Spleen (tissue), 11 donors: ENCODE data around the gene FBXL17. TPM values are rescaled to one million over a fixed set of nuclear protein-coding genes. Genes with fewer than 3 reads are reported as not detected.

Experiments
- DNase-seq: peaks from one replicate; pipeline ENCODE4 v3.0.0-alpha.2; 2020
- H3K27ac ChIP-seq, 8 donors: fragments of 200-600 bp; sonication (generic) in 7 of 8; 1 replicate in 4 of 8; 2 replicates in 4 of 8; pipeline versions ENCODE4 v1.5.0 to v1.8.0; 2016 to 2021; ENCODE audit warnings: inconsistent platforms in 4 of 8, mild to moderate bottlenecking in 4 of 8, moderate library complexity in 1 of 8
- H3K27me3 ChIP-seq, 7 donors: fragments of 200-600 bp; sonication (generic) in 6 of 7; replicated peaks in 1 of 7; 1 replicate in 4 of 7; 2 replicates in 3 of 7; pipeline versions ENCODE4 v1.5.0 to v1.8.0; 2016 to 2021; ENCODE audit warnings: inconsistent platforms in 3 of 7, mild to moderate bottlenecking in 1 of 7
- H3K36me3 ChIP-seq, 6 donors: fragments of 200-600 bp; sonication (generic) in 5 of 6; 1 replicate in 4 of 6; 2 replicates in 2 of 6; pipeline versions ENCODE4 v1.5.0 to v1.8.0; 2016 to 2021; ENCODE audit warnings: inconsistent platforms in 2 of 6
- H3K4me1 ChIP-seq, 6 donors: fragments of 200-600 bp; sonication (generic) in 5 of 6; 1 replicate in 3 of 6; 2 replicates in 3 of 6; pipeline versions ENCODE4 v1.5.0 to v1.8.0; 2016 to 2021; ENCODE audit warnings: inconsistent platforms in 3 of 6
- H3K4me3 ChIP-seq, 8 donors: fragments of 200-600 bp; sonication (generic) in 7 of 8; 1 replicate in 4 of 8; 2 replicates in 4 of 8; pipeline versions ENCODE4 v1.5.0 to v1.8.0; 2016 to 2021; ENCODE audit warnings: inconsistent platforms in 4 of 8, mild to moderate bottlenecking in 4 of 8, moderate library complexity in 2 of 8
- H3K9me3 ChIP-seq, 8 donors: fragments of 200-600 bp; sonication (generic) in 7 of 8; 1 replicate in 4 of 8; 2 replicates in 4 of 8; pipeline versions ENCODE4 v1.5.0 to v1.8.0; 2016 to 2021; ENCODE audit warnings: inconsistent platforms in 4 of 8
- POLR2A ChIP-seq, 3 donors: fragments of 450-650 bp; IDR thresholded peaks; one replicate each; pipeline ENCODE4 v1.5.1; 2017; ENCODE audit warnings: antibody characterized with exemption in 3 of 3, mild to moderate bottlenecking in 1 of 3
- POLR2AphosphoS5 ChIP-seq, 3 donors: sonication (generic); formaldehyde crosslinking; IDR thresholded peaks; one replicate each; pipeline ENCODE4 v1.5.1; 2017; ENCODE audit warnings: antibody characterized with exemption in 3 of 3
- WGBS, 5 donors: extraction: QIAGEN DNeasy Blood & Tissue Kit in 3 of 5; methylation state at CpG; one replicate each; pipeline versions ENCODE4 v1.1.5 to v1.1.7; 2013 to 2018; 5-methylcytosine and 5-hydroxymethylcytosine counted together
- intact Hi-C: fragments of 100-400 bp; cut with DNase I; formaldehyde crosslinking; loops from one replicate; pipeline ENCODE4 v1.15.0; 2023; ENCODE audit warnings: low total_unique reads
- polyA plus RNA-seq, 3 donors: library from polyadenylated mRNA; stranded (reverse); fragments of 200-250 nt; gene quantifications; one replicate each; pipeline ENCODE4 v1.2.1, GENCODE V29; 2013
- small RNA-seq, 4 donors: library from RNA; depleted of rRNA; stranded (forward); fragments of <200 nt; gene quantifications; one replicate each; pipeline ENCODE3, GENCODE V24; 2016
- total RNA-seq, 7 donors: library from RNA; depleted of rRNA in 3 of 7; stranded (reverse); fragments of >200 nt in 3 of 7; fragmentation: NEBNext Ultra II Directional in 4 of 7; extraction: Animal tissue kit (Norgen Biotek cat#: 25700) in 4 of 7; gene quantifications; one replicate each; pipeline versions ENCODE4 v1.1.0 to v1.2.1, GENCODE V29; 2016 to 2021
- TF ChIP-seq, protein P1 (sequence below), 11 experiments: fragments of 200-600 bp in 7 of 11; fragments of 450-650 bp in 4 of 11; sonication (generic) in 4 of 11; IDR thresholded peaks in 8 of 11; conservative IDR thresholded peaks in 3 of 11; 1 replicate in 7 of 11; 2 replicates in 4 of 11; pipeline versions ENCODE4 v1.4.0 to v1.8.0; 2016 to 2021; ENCODE audit warnings: antibody characterized with exemption in 11 of 11, inconsistent platforms in 4 of 11, mild to moderate bottlenecking in 1 of 11
- donor health status: healthy with polysubstance abuse.
- donor health status: DM: no; HTN: no; CAD: no; lungs with moderate emphysema.
- donor health status: DM: no; HTN: no; CAD: no.
- donor health status: Bipolar disorder and iron deficiency.
- donor health status: healthy.
- donor health status: DM: no; HTN: no; CAD: no.
- donor health status: DM: yes; HTN: yes; CAD: no.

The FBXL17 gene
- total and polyA plus RNA-seq, 10 donors, result 5.1 to 39.9 (median 21.8) TPM

DNA sequence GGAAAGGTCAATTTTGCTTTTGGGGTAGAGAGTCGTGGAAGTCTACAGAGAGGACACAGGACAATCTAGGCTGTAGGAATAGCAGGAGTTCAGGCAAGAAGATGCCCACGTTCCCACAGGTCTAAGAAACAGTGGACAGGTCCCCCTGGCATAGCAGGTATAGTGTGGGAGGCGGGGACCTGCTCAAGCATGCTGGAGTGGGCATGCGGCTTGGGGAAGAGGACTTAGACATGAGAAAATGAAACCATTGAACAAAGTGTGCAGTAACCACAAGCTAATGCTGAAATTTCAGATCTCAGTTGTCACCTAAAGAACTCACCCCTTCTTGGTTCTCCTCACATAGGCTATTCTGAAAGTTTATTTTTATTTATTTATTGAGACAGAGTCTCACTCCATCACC lies 568.3 kb downstream of the FBXL17 start:
- 75 to 85% (median 82%) methylated on average over 4 of the region's 4 CpGs for WGBS, 5 donors
- intact Hi-C loops, result no loop called here

GRCh38 chr5:107812570-107813141 lies 569.2 kb downstream of the FBXL17 start:
- 55 to 70% (median 58%) methylated on average over 8 of the region's 8 CpGs for WGBS, 5 donors
- no peak overlapping the region for H3K4me3 ChIP-seq
- intact Hi-C loops, result no loop called here
- H3K27me3 ChIP-seq, result no peaks in the 10 kb centered on the region
- no peak overlapping the region for H3K27ac ChIP-seq
- H3K4me1 ChIP-seq, result no peaks in the 10 kb centered on the region
- H3K36me3 ChIP-seq, result no peaks in the 10 kb centered on the region
- no peak for DNase-seq
- TF ChIP-seq POLR2A (IDR thresholded peaks at IDR 0.05) (no peak), POLR2AphosphoS5 (IDR thresholded peaks at IDR 0.05) (no peak)
- TF ChIP-seq, protein P1, sequence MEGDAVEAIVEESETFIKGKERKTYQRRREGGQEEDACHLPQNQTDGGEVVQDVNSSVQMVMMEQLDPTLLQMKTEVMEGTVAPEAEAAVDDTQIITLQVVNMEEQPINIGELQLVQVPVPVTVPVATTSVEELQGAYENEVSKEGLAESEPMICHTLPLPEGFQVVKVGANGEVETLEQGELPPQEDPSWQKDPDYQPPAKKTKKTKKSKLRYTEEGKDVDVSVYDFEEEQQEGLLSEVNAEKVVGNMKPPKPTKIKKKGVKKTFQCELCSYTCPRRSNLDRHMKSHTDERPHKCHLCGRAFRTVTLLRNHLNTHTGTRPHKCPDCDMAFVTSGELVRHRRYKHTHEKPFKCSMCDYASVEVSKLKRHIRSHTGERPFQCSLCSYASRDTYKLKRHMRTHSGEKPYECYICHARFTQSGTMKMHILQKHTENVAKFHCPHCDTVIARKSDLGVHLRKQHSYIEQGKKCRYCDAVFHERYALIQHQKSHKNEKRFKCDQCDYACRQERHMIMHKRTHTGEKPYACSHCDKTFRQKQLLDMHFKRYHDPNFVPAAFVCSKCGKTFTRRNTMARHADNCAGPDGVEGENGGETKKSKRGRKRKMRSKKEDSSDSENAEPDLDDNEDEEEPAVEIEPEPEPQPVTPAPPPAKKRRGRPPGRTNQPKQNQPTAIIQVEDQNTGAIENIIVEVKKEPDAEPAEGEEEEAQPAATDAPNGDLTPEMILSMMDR (IDR thresholded peaks at IDR 0.05 in 8 of 11, conservative IDR thresholded peaks at IDR 0.05 in 3 of 11), result no peak
- no peaks in the 10 kb centered on the region for H3K9me3 ChIP-seq

More for the DNA sequence above, 568.3 kb downstream of the FBXL17 start:
- no peaks in the 10 kb centered on the region for H3K27me3 ChIP-seq
- no peak overlapping the region for H3K27ac ChIP-seq
- H3K4me3 ChIP-seq, result no peak overlapping the region
- no peaks in the 10 kb centered on the region for H3K9me3 ChIP-seq
- H3K4me1 ChIP-seq, result no peaks in the 10 kb centered on the region
- no peak for DNase-seq
- no peaks in the 10 kb centered on the region for H3K36me3 ChIP-seq
- TF ChIP-seq, protein P1 (IDR thresholded peaks at IDR 0.05 in 8 of 11, conservative IDR thresholded peaks at IDR 0.05 in 3 of 11), result no peak
- TF ChIP-seq POLR2A (IDR thresholded peaks at IDR 0.05) (no peak), POLR2AphosphoS5 (IDR thresholded peaks at IDR 0.05) (no peak)

- H3K9me3 ChIP-seq, result no peaks in the 10 kb centered on the region
- TF ChIP-seq POLR2A (IDR thresholded peaks at IDR 0.05) (no peak), POLR2AphosphoS5 (IDR thresholded peaks at IDR 0.05) (no peak)
- TF ChIP-seq, protein P1 (IDR thresholded peaks at IDR 0.05 in 8 of 11, conservative IDR thresholded peaks at IDR 0.05 in 3 of 11), result no peak
- H3K27ac ChIP-seq, result no peak overlapping the region
- WGBS, 5 donors, result 79 to 85% (median 80%) methylated on average over 4 of the region's 4 CpGs
- no peaks in the 10 kb centered on the region for H3K27me3 ChIP-seq
- no peak for DNase-seq
- intact Hi-C loops, result no loop called here
- H3K4me3 ChIP-seq, result no peak overlapping the region
- H3K4me1 ChIP-seq, result no peaks in the 10 kb centered on the region
- H3K36me3 ChIP-seq, result no peaks in the 10 kb centered on the region
Observed at GRCh38 chr5:107809201-107810034, 572.5 kb downstream of the FBXL17 start.

Small RNA genes within 50 kb of the gene (small RNA-seq; reads per million reads assigned to genes)
- gene RN7SKP122, result 0 reads per million in 4 donors
